ENCODE results near the gene PIAS4. TPM values are rescaled to one million over a fixed set of nuclear protein-coding genes. Genes with fewer than 3 reads are reported as not detected.

The PIAS4 gene
- total and polyA plus RNA-seq, 7 donors: 7.2 to 29.9 (median 18.6) TPM

- no peaks in the 10 kb centered on the region for H3K9me3 ChIP-seq
- H3K4me3 ChIP-seq: no peak overlapping the region
- H3K36me3 ChIP-seq: peaks cover 26 to 94% (median 43%) of the 10 kb centered on the region in 4 donors
- no peaks in the 10 kb centered on the region for H3K27me3 ChIP-seq
- 81 to 89% methylated on average over 34 of the region's 34 CpGs for WGBS, 2 donors
- DNase-seq: no peak
- H3K27ac ChIP-seq: no peak overlapping the region
- H3K4me1 ChIP-seq: peaks cover 0 to 7% (median 2%) of the 10 kb centered on the region in 4 donors
- intact Hi-C loops (cut with DNase I): no loop called here
- TF ChIP-seq POLR2A (IDR thresholded peaks at IDR 0.05) (no peak), POLR2AphosphoS5 (IDR thresholded peaks at IDR 0.05) (peak in 1 of 4 donors; percentile 8)
These were observed 26.8 kb downstream of the PIAS4 start for GRCh38 chr19:4034048-4035017.

- no peaks in the 10 kb centered on the region for H3K27me3 ChIP-seq
- peaks cover 0 to 7% (median 2%) of the 10 kb centered on the region in 4 donors for H3K4me1 ChIP-seq
- H3K4me3 ChIP-seq: no peak overlapping the region
- no peak for DNase-seq
- intact Hi-C loops (cut with DNase I): no loop called here
- H3K36me3 ChIP-seq: peaks cover 20 to 87% (median 37%) of the 10 kb centered on the region in 4 donors
- 90 to 93% methylated on average over 19 of the region's 19 CpGs for WGBS, 2 donors
- H3K9me3 ChIP-seq: no peaks in the 10 kb centered on the region
- TF ChIP-seq CTCF (IDR thresholded peaks at IDR 0.05) (no peak), POLR2AphosphoS5 (IDR thresholded peaks at IDR 0.05) (no peak), EP300 (IDR thresholded peaks at IDR 0.05) (no peak), POLR2A (IDR thresholded peaks at IDR 0.05) (no peak)
- no peak overlapping the region for H3K27ac ChIP-seq
These were observed 27.6 kb downstream of the PIAS4 start for GRCh38 chr19:4035018-4035566.

GRCh38 chr19:4035582-4035981, 28.0 kb downstream of the PIAS4 start:
- intact Hi-C loops (cut with DNase I): no loop called here
- WGBS, 2 donors: 85 to 86% methylated on average over 10 of the region's 10 CpGs
- no peak for TF ChIP-seq CTCF (IDR thresholded peaks at IDR 0.05)
- no peak for TF ChIP-seq POLR2AphosphoS5 (IDR thresholded peaks at IDR 0.05)
- no peak for TF ChIP-seq POLR2A (IDR thresholded peaks at IDR 0.05)
- no peak for TF ChIP-seq EP300 (IDR thresholded peaks at IDR 0.05)
- H3K36me3 ChIP-seq: peaks cover 20 to 82% (median 35%) of the 10 kb centered on the region in 4 donors
- H3K4me3 ChIP-seq: no peak overlapping the region
- no peak overlapping the region for H3K27ac ChIP-seq
- no peak for DNase-seq
- peaks cover 0 to 7% (median 2%) of the 10 kb centered on the region in 4 donors for H3K4me1 ChIP-seq
- H3K27me3 ChIP-seq: no peaks in the 10 kb centered on the region
- H3K9me3 ChIP-seq: no peaks in the 10 kb centered on the region

GRCh38 chr19:4036576-4037300, 29.2 kb downstream of the PIAS4 start:
- DNase-seq: no peak
- Histone ChIP-seq H3K27me3 (no peaks in the 10 kb centered on the region), H3K27ac (no peak overlapping the region), H3K4me3 (no peak overlapping the region), H3K9me3 (no peaks in the 10 kb centered on the region), H3K36me3 (peaks cover 20 to 71% (median 35%) of the 10 kb centered on the region in 4 donors), H3K4me1 (peaks cover 0 to 7% (median 2%) of the 10 kb centered on the region in 4 donors)
- intact Hi-C loops (cut with DNase I): no loop called here
- TF ChIP-seq POLR2AphosphoS5 (IDR thresholded peaks at IDR 0.05) (peak in 2 of 4 donors; percentile 19 to 32), EP300 (IDR thresholded peaks at IDR 0.05) (no peak)
- 93 to 95% methylated on average over 25 of the region's 25 CpGs for WGBS, 2 donors

- no peak for DNase-seq
- Histone ChIP-seq H3K27me3 (no peaks in the 10 kb centered on the region), H3K4me3 (no peak overlapping the region), H3K4me1 (peaks cover 0 to 3% (median 1%) of the 10 kb centered on the region in 4 donors), H3K36me3 (peaks cover 20 to 71% (median 39%) of the 10 kb centered on the region in 4 donors), H3K27ac (no peak overlapping the region), H3K9me3 (no peaks in the 10 kb centered on the region)
- WGBS, 2 donors: 94 to 95% methylated on average over 54 of the region's 54 CpGs
- intact Hi-C loops (cut with DNase I): no loop called here
- TF ChIP-seq POLR2A (IDR thresholded peaks at IDR 0.05) (no peak), POLR2AphosphoS5 (IDR thresholded peaks at IDR 0.05) (no peak), CTCF (IDR thresholded peaks at IDR 0.05) (no peak)
These were observed 29.9 kb downstream of the PIAS4 start for GRCh38 chr19:4037301-4037949.
